NCI-H1694 (cell line): Measurements from ENCODE around the gene SOX6.
"Not testable (repeated sequence)": the region's sequence is repeated elsewhere in the genome, so short reads cannot be mapped to it uniquely, and the experiment has no call there.

ENCODE experiments used
- DNase-seq: peaks from one replicate; lab custom pipeline; 2025; lab: John Stamatoyannopoulos, UW

The SOX6 gene

DNA sequence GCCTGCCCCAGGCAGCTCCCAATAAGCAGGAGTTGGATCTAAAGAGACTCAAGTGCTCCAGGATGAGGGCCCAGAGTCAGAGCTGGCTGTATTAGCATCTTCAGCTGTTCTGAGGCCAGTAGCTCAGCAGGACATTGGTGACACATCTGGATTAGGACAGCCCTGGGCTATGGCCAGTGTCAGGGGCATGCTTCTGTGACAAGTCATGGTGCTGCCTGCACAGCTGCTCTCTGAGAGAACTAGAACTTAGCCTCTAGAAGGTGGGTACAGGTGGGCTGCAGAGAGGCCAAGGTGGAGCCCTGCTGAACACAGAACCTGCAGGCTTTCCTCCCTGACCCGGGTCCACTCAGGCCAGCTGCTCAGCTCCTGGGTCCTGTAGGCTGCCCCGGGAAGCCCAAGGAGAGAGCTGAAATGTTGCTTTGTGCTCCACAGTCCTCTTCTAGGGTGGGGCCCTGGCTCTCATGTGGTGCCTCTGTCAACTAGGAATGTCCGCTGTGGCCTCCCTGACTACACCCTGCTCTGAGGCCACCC lies 426.9 kb downstream of the SOX6 start:
- no peak for DNase-seq

DNA sequence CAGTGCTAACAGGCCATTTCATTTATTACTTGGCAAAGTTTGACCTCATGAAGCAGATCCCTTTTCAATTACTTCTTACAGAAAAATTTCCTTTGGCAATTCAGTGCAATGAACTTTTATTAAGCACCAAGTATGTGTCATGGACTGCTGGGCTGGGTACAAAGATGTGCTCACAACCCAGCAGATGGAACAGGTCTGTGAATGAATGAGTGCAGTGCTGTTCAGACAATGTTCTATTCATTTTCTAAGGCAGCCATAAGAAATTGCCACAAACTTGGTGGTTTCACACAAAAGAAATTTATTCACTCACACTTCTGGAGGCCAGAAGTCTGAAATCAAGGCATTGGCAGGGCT lies 428.5 kb downstream of the SOX6 start:
- no peak for DNase-seq

DNA sequence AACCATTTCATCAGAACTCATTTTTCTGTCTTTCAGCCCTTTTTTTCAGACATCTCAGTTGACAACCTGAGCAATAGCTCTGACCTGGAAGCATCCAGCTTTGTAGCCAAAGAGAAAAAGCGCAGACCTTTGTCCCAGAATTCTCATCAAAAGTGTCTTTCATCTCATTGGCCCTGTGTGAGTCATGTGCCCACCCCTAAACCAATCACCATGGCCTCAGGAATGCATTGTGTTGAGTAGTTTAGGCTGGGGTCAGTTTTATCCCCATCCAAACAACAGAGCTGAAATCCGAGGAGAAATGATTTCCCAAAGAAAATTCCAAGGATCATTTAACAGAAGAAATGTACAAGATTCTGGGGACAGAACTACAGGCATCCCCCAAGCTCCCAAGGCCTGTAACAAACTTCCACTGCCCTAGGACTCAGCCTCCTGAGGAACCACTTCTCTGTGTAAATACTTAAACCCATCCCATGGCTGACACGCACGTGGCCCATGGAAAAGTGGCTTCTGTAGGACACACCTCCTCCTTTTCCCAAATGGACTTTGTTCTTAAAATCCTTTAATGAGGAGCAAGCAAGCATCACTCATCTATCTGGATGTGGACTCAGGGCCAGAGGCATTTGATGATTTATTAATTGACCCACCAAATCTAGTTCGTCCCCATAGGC lies 429.0 kb downstream of the SOX6 start:
- no peak for DNase-seq

DNA sequence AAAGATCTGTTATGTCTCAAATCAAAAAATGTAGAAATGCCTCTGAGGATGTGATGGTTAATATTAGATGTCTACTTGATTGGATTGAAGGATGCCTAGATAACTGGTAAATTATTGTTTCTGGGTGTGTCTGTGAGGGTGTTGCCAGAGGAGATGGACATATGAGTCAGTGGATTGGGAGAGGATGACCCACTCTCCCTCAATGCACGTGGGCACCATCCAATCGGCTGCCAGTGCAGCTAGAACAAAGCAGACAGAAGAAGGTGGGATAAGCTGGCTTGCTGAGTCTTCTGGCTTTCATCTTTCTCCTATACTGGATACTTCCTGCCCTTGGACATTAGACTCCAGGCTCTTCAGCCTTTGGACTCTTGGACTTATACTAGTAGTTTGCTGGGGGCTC lies 430.3 kb downstream of the SOX6 start:
- DNase-seq = no peak

GRCh38 chr11:15923183-15923582 lies 433.2 kb downstream of the SOX6 start:
- DNase-seq = no peak

GRCh38 chr11:15922745-15923144 lies 433.6 kb downstream of the SOX6 start:
- not testable (repeated sequence) for DNase-seq

DNA sequence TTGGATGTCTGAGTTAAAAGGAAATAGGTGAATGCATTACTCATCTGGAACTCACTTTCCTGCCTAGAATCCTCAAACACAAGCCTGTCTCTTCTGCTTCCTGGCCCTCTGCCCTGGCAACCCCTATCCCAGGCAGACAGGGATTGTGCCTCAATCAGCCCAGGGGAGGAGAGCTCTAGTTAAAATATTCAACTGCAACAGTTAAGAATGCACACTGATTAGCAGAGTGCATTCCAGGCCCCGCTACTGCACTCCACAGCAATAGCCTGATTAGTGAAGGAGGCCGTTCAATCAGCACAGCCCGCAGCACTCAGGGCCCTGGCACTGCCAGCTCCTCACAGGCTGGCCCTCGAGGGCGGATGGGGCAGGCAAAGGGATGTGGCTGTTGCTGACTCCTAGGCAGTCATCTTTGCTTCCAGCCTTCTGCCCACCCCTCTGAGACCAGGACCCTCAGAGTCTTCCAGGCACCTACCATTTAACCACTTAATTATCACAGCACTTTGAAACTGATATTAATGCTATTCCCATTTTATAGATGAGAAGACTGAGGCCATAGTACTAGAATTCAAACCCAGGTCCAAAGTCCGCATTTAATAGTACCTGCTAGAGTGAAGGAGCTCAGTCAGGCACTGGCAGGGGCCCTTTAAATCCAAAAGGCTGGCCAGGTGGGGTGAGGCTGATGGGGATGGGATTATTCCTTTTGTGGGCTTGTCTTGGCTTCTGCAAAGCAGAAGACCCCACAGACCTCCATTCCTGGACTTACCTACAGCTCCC lies 435.3 kb downstream of the SOX6 start:
- DNase-seq = no peak

GRCh38 chr11:15918674-15919073 lies 437.7 kb downstream of the SOX6 start:
- DNase-seq = no peak

GRCh38 chr11:15918212-15918611 lies 438.1 kb downstream of the SOX6 start:
- no peak for DNase-seq
